Fibroblast of skin of abdomen (primary cell): ENCODE data around the gene MAP10.

Source experiments
- DNase-seq: peaks from one replicate; pipeline ENCODE4 v3.0.0-alpha.2; 2013

The MAP10 gene

GRCh38 chr1:232797856-232798510 lies 7.2 kb upstream of the MAP10 start:
- DNase-seq = no peak

- DNase-seq = no peak
Measured at GRCh38 chr1:232798920-232799319, 6.3 kb upstream of the MAP10 start.

DNA sequence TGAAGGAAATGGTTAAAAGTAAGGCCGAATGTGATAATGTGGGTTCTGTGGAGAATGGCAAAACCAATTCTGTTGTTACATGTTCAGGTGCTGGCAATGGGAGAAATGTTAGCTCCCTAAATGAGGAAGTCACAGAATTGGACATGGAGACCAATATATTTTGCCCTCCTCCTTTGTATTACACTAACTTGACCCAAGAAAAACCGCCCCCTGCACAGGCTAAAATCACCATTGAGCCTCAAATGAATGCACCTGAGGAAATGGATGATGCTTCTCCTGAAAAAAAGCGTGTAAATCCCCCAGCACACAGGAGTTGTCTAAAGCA lies 932 bp downstream of the MAP10 start:
- no peak for DNase-seq

GRCh38 chr1:232810856-232811255 lies 5.6 kb downstream of the MAP10 start:
- no peak for DNase-seq

DNA sequence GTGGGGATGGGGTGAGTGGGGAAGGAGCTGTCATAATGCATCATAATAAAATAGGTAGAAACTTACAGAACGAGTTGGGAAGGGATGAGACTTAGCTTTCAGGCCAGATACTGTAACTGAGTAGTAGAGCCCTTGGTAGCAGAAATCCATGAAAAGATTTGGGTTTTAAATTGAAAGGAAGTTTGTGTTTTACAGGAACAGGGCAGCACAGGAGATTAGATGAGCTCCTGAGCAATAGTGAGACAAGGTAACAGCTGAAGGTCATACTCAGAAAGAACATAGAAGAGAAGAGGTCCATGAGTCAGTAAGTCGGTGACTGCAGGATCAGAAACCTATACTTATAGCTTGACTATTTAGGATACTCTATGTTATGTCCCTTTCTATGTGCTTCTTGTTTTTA lies 7.3 kb downstream of the MAP10 start:
- no peak for DNase-seq

- DNase-seq = no peak
Measured at GRCh38 chr1:232813097-232813496, 7.9 kb downstream of the MAP10 start.

DNA sequence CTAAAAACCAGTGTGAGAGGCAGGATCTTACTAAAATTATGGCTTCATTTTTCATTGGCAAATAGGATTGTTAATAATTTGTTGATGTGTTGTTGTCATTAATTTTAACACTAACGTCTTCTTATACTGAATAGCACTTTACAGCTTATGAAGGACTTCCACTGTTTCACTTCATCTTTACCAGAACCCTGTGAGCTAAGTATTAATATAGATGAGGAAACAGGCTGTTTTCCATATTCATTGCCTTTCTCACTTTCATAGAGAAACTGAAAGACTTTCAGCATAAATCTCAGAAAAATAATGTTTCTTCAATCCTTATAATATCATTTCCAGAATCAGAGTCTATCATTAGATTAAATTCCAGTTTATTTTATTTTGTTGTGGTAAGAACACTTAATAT lies 8.5 kb downstream of the MAP10 start:
- DNase-seq = no peak

GRCh38 chr1:232816324-232816723 lies 11.1 kb downstream of the MAP10 start:
- DNase-seq = no peak

- no peak for DNase-seq
Measured at GRCh38 chr1:232818040-232818439, 12.8 kb downstream of the MAP10 start.

DNA sequence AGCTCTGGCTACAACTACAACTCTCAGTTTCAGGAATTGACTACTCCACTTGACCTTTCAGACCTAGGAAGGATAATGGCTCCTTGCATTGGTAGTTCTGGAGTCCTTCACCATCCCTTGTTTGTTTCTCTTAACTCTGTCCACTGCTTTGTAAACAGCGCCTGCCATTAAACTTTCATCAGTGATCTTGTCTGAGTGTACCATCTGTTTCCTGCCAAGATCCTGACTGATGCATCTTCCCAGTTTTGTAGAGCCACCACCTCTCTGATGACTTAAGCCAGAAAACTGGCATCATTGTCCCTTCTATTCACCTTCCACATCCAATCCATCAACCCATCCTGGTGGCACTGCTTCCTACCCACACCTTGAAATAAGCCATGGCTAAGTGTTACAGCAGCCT lies 15.2 kb downstream of the MAP10 start:
- no peak for DNase-seq

DNA sequence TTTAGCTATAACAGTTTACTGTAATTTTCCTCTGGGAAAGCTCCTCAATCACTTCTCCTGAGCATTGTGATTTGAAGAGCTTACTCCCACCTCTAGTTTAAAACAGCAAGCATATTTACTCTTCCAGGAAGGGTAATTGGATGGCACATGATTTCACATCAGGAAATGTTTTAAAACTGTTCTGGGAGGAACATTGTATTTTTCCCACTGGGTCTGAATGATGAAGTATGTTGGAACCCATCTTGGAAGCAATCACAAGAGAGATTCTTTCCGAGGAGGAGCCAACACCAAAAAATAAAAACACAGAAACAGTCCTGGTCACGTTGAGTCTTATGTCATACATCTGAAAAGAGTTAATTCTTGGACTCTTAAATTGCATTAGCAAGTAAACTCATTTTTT lies 17.3 kb downstream of the MAP10 start:
- DNase-seq = no peak

DNA sequence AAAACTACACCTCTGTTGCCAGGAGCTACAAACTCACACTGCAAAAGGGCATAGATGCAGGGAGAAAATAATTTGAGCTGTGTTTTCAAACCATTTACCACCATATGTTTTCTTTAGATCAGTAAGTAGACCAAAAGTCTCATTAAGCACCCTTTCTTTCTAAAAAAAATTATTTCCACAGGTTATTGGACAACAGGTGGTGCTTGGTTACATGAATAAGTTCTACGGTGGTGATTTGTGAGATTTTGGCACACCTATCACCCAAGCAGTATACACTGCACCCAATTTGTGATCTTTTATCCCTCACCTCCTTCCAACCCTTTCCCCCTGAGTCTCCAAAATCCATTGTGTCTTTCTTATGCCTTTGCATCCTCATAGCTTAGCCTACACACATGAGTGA lies 21.1 kb downstream of the MAP10 start:
- DNase-seq = no peak

DNA sequence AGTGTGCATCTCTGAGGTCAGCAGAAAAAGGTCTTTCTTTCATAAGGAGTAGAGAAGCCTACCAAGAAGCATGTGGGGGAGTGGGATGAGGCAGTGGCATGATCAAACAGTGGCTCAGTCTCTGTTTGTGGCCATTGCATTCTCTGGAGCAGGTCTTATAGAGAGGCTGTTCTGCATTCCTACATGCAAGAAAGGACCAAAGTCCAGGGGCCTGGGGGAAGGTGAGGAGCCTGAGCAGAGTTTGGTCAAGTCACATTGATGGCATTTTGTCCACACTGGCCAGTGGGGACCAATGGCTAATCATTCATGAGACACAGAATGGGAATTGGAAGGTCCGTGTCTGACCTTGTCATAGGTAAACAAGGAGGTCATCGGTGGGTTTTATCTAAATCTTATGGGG lies 25.4 kb downstream of the MAP10 start:
- no peak for DNase-seq

DNA sequence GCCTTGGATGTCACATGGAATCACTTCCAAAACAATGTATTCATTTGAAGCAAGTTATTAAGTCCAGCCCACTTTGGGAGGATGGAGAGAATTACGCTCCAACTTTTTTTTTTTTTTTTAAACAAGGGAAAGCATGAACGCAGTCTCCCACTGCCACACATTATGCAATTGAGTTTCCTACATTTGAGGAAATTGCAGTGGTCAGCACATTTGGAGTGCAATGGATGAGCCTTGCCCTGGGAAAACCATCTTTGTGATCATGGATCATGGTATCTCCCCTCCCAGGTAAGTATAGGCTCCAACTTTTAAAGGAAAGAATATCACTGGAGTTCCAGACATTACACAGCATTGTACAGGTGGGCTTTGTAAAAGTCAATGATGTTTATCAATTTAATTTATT lies 26.7 kb downstream of the MAP10 start:
- DNase-seq = no peak

- DNase-seq = no peak
Measured at GRCh38 chr1:232834066-232834465, 28.9 kb downstream of the MAP10 start.

GRCh38 chr1:232835166-232835565 lies 29.9 kb downstream of the MAP10 start:
- DNase-seq = no peak

DNA sequence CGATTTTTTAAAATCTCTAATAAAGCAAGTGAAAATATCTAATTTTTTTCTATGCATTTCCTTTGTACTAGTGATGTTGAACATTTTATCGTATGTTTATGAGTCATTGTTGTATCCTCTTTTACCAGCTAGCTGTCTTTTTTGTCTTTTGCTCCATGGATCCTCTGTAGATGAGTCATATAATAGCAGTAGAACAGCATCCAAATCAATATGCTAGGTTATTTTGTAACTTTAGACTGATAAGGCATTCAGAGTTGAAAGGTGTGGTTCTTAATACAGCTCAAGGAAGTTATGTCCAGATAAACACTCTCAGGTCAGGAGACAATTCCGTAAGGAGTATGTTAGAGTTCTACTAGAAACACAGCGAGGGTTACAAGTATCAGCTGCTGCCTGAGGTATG lies 31.9 kb downstream of the MAP10 start:
- DNase-seq = no peak

DNA sequence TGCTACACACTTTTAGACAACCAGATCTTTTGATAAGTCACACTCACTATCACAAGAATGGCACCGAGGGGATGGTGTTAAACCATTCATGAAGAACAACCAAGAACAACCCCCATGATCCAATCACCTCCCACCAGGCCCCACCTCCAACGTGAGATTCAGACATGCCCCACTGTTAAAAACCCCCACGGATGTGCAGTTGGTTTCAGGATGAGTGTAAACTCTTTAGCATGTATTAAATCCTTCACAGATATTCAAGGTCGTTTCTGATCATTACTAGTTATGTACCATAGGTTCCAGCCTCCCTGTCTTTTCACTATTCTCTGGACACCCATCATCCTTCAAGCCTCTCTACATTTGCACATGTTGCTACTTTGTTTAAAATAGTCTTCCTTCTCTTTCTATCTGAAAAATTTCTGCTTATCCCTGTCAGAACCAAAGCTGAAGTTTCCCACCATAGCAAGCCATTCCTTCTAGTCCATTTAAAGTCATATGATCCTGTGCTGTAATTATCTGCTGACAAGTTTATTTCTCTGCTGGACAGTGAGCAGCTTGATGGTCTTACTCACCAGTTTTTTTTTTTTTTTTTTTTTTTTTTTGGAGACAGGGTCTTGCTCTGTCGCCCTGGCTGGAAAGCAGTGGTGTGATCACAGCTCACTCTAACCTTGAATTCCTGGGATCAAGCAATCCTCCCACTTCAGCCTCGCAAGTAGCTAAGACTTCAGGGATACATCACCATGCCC lies 36.8 kb downstream of the MAP10 start:
- DNase-seq = no peak

- no peak for DNase-seq
Measured at GRCh38 chr1:232844791-232845190, 39.6 kb downstream of the MAP10 start.

- DNase-seq = no peak
Measured at GRCh38 chr1:232845406-232845955, 40.3 kb downstream of the MAP10 start.

- DNase-seq = no peak
Measured at GRCh38 chr1:232851532-232851931, 46.3 kb downstream of the MAP10 start.

DNA sequence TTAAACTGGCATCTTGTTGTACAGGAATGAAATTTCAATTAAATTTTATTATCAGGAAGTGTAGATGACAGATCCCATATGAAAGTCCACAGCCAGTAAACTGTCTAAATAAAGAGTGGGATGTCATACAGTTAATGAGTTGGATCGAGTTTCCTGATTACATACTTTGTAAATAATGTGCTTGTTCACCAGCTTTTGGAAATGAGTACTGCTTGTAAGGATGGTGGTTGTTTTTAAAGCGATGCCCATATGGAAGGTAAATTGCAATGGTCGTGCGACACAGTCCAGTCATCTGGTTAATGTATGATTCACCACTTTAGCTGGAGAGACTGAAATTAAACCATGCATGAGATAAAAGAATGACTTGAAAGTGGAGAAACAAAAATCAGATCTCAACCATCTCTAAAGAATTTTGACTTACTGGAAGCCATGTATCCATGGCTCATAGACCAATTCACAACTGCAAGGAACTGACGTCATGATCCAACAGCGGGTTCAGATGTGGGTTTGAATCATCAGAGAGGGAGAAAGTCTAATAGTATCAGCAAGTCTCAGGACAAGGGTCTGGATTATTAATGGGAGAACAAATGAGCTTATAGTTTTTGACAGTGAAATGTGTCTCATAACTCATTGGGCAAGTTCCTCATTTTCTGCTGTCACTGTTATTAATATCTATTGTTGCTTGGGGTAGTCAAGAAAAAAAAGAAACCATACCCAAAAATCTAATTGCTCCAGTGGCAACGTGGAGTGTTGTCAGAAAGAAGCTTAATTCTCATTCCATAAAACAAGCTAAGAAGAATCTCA lies 49.0 kb downstream of the MAP10 start:
- peak; percentile 86 for DNase-seq

DNA sequence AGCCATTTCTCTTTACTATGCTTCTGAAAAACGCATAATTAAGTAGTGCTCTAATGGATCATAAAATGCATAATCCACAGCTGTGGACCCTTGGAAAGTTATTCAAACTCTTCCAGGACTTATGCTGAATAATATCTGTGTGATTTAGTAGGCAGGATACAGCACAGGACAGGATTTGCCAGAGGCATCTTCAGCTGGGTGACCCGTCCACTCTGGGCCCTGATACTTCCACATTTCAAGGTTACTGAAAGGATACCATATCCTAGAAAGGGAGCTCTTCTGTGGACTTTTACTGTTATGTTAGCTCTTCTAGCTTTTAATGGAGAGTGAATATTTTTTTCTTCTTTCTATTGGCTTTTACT lies 49.6 kb downstream of the MAP10 start:
- DNase-seq = no peak

GRCh38 chr1:232856541-232856940 lies 51.3 kb downstream of the MAP10 start:
- DNase-seq = no peak
